Neuronal stem cell (in vitro differentiated cells): ENCODE measurements around the gene FOXA3.

Experiments used
- DNase-seq: peaks from one replicate; pipeline ENCODE4 v3.0.0-alpha.2; 2013; ENCODE audit warnings: low spot score
- H2AFZ ChIP-seq: one replicate; pipeline ENCODE4 v1.6.1; 2013; ENCODE audit warnings: mild to moderate bottlenecking, low read length, inconsistent platforms
- H2AK5ac ChIP-seq: 2 replicates; pipeline ENCODE4 v1.6.1; 2013; ENCODE audit warnings: low read depth, mild to moderate bottlenecking, inconsistent platforms, low read length, moderate library complexity, mixed read lengths
- H2BK120ac ChIP-seq: 2 replicates; pipeline ENCODE4 v1.6.1; 2013; ENCODE audit warnings: low read depth, mild to moderate bottlenecking, inconsistent platforms, low read length, moderate library complexity, mixed read lengths
- H2BK12ac ChIP-seq: one replicate; pipeline ENCODE4 v1.6.1; 2013; ENCODE audit warnings: low read length, inconsistent platforms
- H2BK15ac ChIP-seq: 2 replicates; pipeline ENCODE4 v1.6.1; 2013; ENCODE audit warnings: mild to moderate bottlenecking, low read length, inconsistent platforms, mixed read lengths
- H2BK5ac ChIP-seq: one replicate; pipeline ENCODE4 v1.6.1; 2013; ENCODE audit warnings: inconsistent platforms, mild to moderate bottlenecking, low read length, moderate library complexity
- H3K14ac ChIP-seq: one replicate; pipeline ENCODE4 v1.6.1; 2013; ENCODE audit warnings: low read length, inconsistent platforms
- H3K18ac ChIP-seq: 2 replicates; pipeline ENCODE4 v1.6.1; 2013; ENCODE audit warnings: low read length, inconsistent platforms
- H3K23ac ChIP-seq: 2 replicates; pipeline ENCODE4 v1.6.1; 2013; ENCODE audit warnings: low read depth, mild to moderate bottlenecking, mixed read lengths, low read length, inconsistent platforms; ENCODE audit not compliant: poor library complexity
- H3K27ac ChIP-seq: replicated peaks from 3 replicates; pipeline ENCODE4 v1.5.1; 2013; ENCODE audit warnings: low read length, inconsistent platforms
- H3K27me3 ChIP-seq, 3 experiments: 2 replicates each; pipeline ENCODE4 v1.6.1; 2013; ENCODE audit warnings: low read length in 3 of 3, mild to moderate bottlenecking in 2 of 3, inconsistent platforms in 1 of 3, low read depth in 1 of 3, mixed read lengths in 1 of 3, moderate library complexity in 1 of 3; ENCODE audit not compliant: control insufficient read depth in 3 of 3, insufficient read depth in 3 of 3
- H3K36me3 ChIP-seq, 2 donors: replicated peaks in 1 of 2; 2 replicates each; pipeline ENCODE4 v1.6.1; 2013; ENCODE audit warnings: low read length in 2 of 2; ENCODE audit not compliant: control insufficient read depth in 2 of 2, insufficient read depth in 2 of 2
- H3K4ac ChIP-seq: 2 replicates; pipeline ENCODE4 v1.6.1; 2013; ENCODE audit warnings: inconsistent platforms, mild to moderate bottlenecking, low read length, moderate library complexity
- H3K4me1 ChIP-seq, 2 donors: 1 replicate in 1 of 2; 2 replicates in 1 of 2; pipeline ENCODE4 v1.6.1; 2013; ENCODE audit warnings: low read length in 2 of 2, low read depth in 1 of 2; ENCODE audit not compliant: control insufficient read depth in 2 of 2, insufficient read depth in 1 of 2
- H3K4me2 ChIP-seq: one replicate; pipeline ENCODE4 v1.6.1; 2013; ENCODE audit warnings: mild to moderate bottlenecking, low read length, inconsistent platforms; ENCODE audit not compliant: insufficient read depth, poor library complexity, severe bottlenecking
- H3K4me3 ChIP-seq, 2 donors: 2 replicates each; pipeline ENCODE4 v1.5.1; 2013; ENCODE audit warnings: low read length in 2 of 2, mild to moderate bottlenecking in 2 of 2, inconsistent platforms in 1 of 2, moderate library complexity in 1 of 2
- H3K79me1 ChIP-seq: one replicate; pipeline ENCODE4 v1.6.1; 2013; ENCODE audit warnings: low read depth, mild to moderate bottlenecking, inconsistent platforms, low read length, moderate library complexity
- H3K9ac ChIP-seq: one replicate; pipeline ENCODE4 v1.6.1; 2013; ENCODE audit warnings: mild to moderate bottlenecking, low read depth, low read length, inconsistent platforms; ENCODE audit not compliant: poor library complexity
- H3K9me3 ChIP-seq, 2 donors: replicated peaks in 1 of 2; 2 replicates each; pipeline versions ENCODE3 to v1.6.1; 2013; ENCODE audit warnings: low read length in 2 of 2, mild to moderate bottlenecking in 2 of 2, inconsistent platforms in 1 of 2, low read depth in 1 of 2, mixed read lengths in 1 of 2, moderate library complexity in 1 of 2; ENCODE audit not compliant: control insufficient read depth in 2 of 2, insufficient read depth in 1 of 2
- H4K8ac ChIP-seq: one replicate; pipeline ENCODE4 v1.6.1; 2013; ENCODE audit warnings: low read depth, mild to moderate bottlenecking, inconsistent platforms, low read length, moderate library complexity
- H4K91ac ChIP-seq: one replicate; pipeline ENCODE4 v1.6.1; 2013; ENCODE audit warnings: low read length, low read depth, mild to moderate bottlenecking, inconsistent platforms; ENCODE audit not compliant: poor library complexity
- WGBS, 2 donors: extraction: QIAGEN DNeasy Blood & Tissue Kit; methylation state at CpG; one replicate each; pipeline ENCODE4 v1.1.7; 2013; ENCODE audit warnings: missing lambda C conversion rate in 2 of 2, mixed read lengths in 1 of 2; ENCODE audit not compliant: insufficient read length in 2 of 2, insufficient replicate concordance in 1 of 2; ENCODE audit errors: extremely low coverage in 2 of 2; 5-methylcytosine and 5-hydroxymethylcytosine counted together

The FOXA3 gene

GRCh38 chr19:45847663-45848062 is 16.5 kb upstream of the FOXA3 start:
- Histone ChIP-seq H3K27me3 (no peaks in the 10 kb centered on the region), H3K79me1 (peaks cover 2% of the 10 kb centered on the region), H2BK120ac (no peak overlapping the region), H3K4me3 (no peak overlapping the region), H4K91ac (no peak overlapping the region), H3K4me2 (no peak overlapping the region), H2BK15ac (no peak overlapping the region), H3K9me3 (peaks cover 0 to 3% of the 10 kb centered on the region in 2 donors), H2BK12ac (no peak overlapping the region), H3K23ac (no peak overlapping the region), H3K27ac (no peak overlapping the region), H3K9ac (no peak overlapping the region), H2AK5ac (no peak overlapping the region), H3K14ac (no peak overlapping the region), H3K4me1 (no peaks in the 10 kb centered on the region), H2AFZ (no peak overlapping the region), H3K36me3 (peaks cover 59 to 98% of the 10 kb centered on the region in 2 donors), H4K8ac (no peak overlapping the region), H2BK5ac (no peak overlapping the region), H3K4ac (no peak overlapping the region), H3K18ac (no peak overlapping the region)
- WGBS, 2 donors: no CpG with 5 or more reads among the region's 13 CpGs
- DNase-seq: no peak

GRCh38 chr19:45848922-45849321 is 15.2 kb upstream of the FOXA3 start:
- Histone ChIP-seq H3K4me1 (no peaks in the 10 kb centered on the region), H3K18ac (no peak overlapping the region), H3K23ac (no peak overlapping the region), H3K14ac (no peak overlapping the region), H3K9me3 (peaks cover 0 to 3% of the 10 kb centered on the region in 2 donors), H2AFZ (no peak overlapping the region), H3K9ac (no peak overlapping the region), H3K27me3 (no peaks in the 10 kb centered on the region), H2BK5ac (no peak overlapping the region), H3K4ac (no peak overlapping the region), H4K8ac (no peak overlapping the region), H3K79me1 (no peaks in the 10 kb centered on the region), H4K91ac (no peak overlapping the region), H2BK12ac (no peak overlapping the region), H3K4me3 (no peak overlapping the region), H3K4me2 (no peak overlapping the region), H2AK5ac (no peak overlapping the region), H3K36me3 (peaks cover 53 to 98% of the 10 kb centered on the region in 2 donors), H2BK120ac (no peak overlapping the region), H2BK15ac (no peak overlapping the region), H3K27ac (no peak overlapping the region)
- WGBS, 2 donors: no CpG with 5 or more reads among the region's 4 CpGs
- no peak for DNase-seq

GRCh38 chr19:45852145-45852750 is 11.9 kb upstream of the FOXA3 start:
- Histone ChIP-seq H2BK12ac (no peak overlapping the region), H3K36me3 (peaks cover 49 to 92% of the 10 kb centered on the region in 2 donors), H3K27me3 (no peaks in the 10 kb centered on the region), H3K23ac (no peak overlapping the region), H3K9me3 (peaks cover 0 to 2% of the 10 kb centered on the region in 2 donors), H2BK5ac (no peak overlapping the region), H3K18ac (no peak overlapping the region), H4K8ac (no peak overlapping the region), H3K4ac (no peak overlapping the region), H3K4me3 (no peak overlapping the region), H3K9ac (no peak overlapping the region), H4K91ac (no peak overlapping the region), H3K27ac (no peak overlapping the region), H3K14ac (no peak overlapping the region), H2AK5ac (no peak overlapping the region), H2BK120ac (no peak overlapping the region), H3K4me2 (no peak overlapping the region), H2BK15ac (no peak overlapping the region), H3K79me1 (peaks cover 5% of the 10 kb centered on the region), H2AFZ (no peak overlapping the region), H3K4me1 (no peaks in the 10 kb centered on the region)
- no peak for DNase-seq
- WGBS, 2 donors: no CpG with 5 or more reads among the region's 10 CpGs

GRCh38 chr19:45852983-45853382 is 11.1 kb upstream of the FOXA3 start:
- Histone ChIP-seq H3K18ac (no peak overlapping the region), H3K36me3 (peaks cover 42 to 86% of the 10 kb centered on the region in 2 donors)

More at GRCh38 chr19:45852983-45853382, 11.1 kb upstream of the FOXA3 start:
- H2BK5ac ChIP-seq: no peak overlapping the region
- H3K27me3 ChIP-seq: no peaks in the 10 kb centered on the region
- WGBS, 2 donors: no CpG with 5 or more reads among the region's 7 CpGs
- H3K4me2 ChIP-seq: no peak overlapping the region
- H2AK5ac ChIP-seq: no peak overlapping the region
- H3K4me3 ChIP-seq: no peak overlapping the region
- H3K4ac ChIP-seq: no peak overlapping the region
- H4K91ac ChIP-seq: no peak overlapping the region
- no peaks in the 10 kb centered on the region for H3K4me1 ChIP-seq
- H3K9me3 ChIP-seq: peaks cover 0 to 2% of the 10 kb centered on the region in 2 donors
- no peak overlapping the region for H2AFZ ChIP-seq
- H4K8ac ChIP-seq: no peak overlapping the region
- H2BK12ac ChIP-seq: no peak overlapping the region
- peaks cover 6% of the 10 kb centered on the region for H3K79me1 ChIP-seq
- no peak overlapping the region for H2BK15ac ChIP-seq
- DNase-seq: no peak
- no peak overlapping the region for H2BK120ac ChIP-seq
- H3K9ac ChIP-seq: no peak overlapping the region
- no peak overlapping the region for H3K14ac ChIP-seq
- no peak overlapping the region for H3K23ac ChIP-seq
- no peak overlapping the region for H3K27ac ChIP-seq
